Sigmoid colon (tissue), 4 donors: ENCODE results near the gene RASA2.

Experiments
- CTCF ChIP-seq, 4 experiments: fragments of 450-650 bp in 3 of 4; fragments of 200-600 bp in 1 of 4; IDR thresholded peaks; one replicate each; pipeline ENCODE4 v1.5.1; 2016 to 2019; ENCODE audit warnings: antibody characterized with exemption in 4 of 4, mild to moderate bottlenecking in 3 of 4, moderate library complexity in 2 of 4
- EP300 ChIP-seq, 4 donors: sonication (generic); formaldehyde crosslinking; IDR thresholded peaks; one replicate each; pipeline ENCODE4 v1.6.1; 2017; ENCODE audit warnings: antibody characterized with exemption in 4 of 4
- POLR2A ChIP-seq, 2 donors: fragments of 450-650 bp; IDR thresholded peaks; one replicate each; pipeline ENCODE4 v1.6.1; 2016; ENCODE audit warnings: antibody characterized with exemption in 2 of 2, mild to moderate bottlenecking in 2 of 2, moderate library complexity in 2 of 2
- POLR2AphosphoS5 ChIP-seq, 4 donors: sonication (generic); formaldehyde crosslinking; IDR thresholded peaks; one replicate each; pipeline ENCODE4 v1.6.1; 2017; ENCODE audit warnings: antibody characterized with exemption in 4 of 4

- TF ChIP-seq POLR2A (IDR thresholded peaks at IDR 0.05) (no peak), POLR2AphosphoS5 (IDR thresholded peaks at IDR 0.05) (no peak), CTCF (IDR thresholded peaks at IDR 0.05) (no peak), EP300 (IDR thresholded peaks at IDR 0.05) (no peak)
These were observed 111.1 kb downstream of the RASA2 start for GRCh38 chr3:141597931-141598330.
